Ectodermal cell (in vitro differentiated cells): ENCODE results near the gene CACNG4.

Experiments
- H3K27ac ChIP-seq: 2 replicates; pipeline ENCODE4 v1.7.0; 2013; ENCODE audit warnings: mild to moderate bottlenecking, low read depth, low read length; ENCODE audit not compliant: insufficient read depth, poor library complexity, severe bottlenecking
- H3K27me3 ChIP-seq: 2 replicates; pipeline ENCODE4 v1.7.0; 2013; ENCODE audit warnings: mild to moderate bottlenecking, low read length; ENCODE audit not compliant: insufficient read depth, control insufficient read depth, poor library complexity, severe bottlenecking
- H3K36me3 ChIP-seq: one replicate; pipeline ENCODE4 v1.7.0; 2013; ENCODE audit warnings: low read length; ENCODE audit not compliant: control insufficient read depth, insufficient read depth
- H3K4me1 ChIP-seq: one replicate; pipeline ENCODE4 v1.7.0; 2013; ENCODE audit warnings: low read length; ENCODE audit not compliant: control insufficient read depth, insufficient read depth
- H3K4me3 ChIP-seq: 2 replicates; pipeline ENCODE4 v1.7.0; 2013; ENCODE audit warnings: low read depth, low read length, control low read depth; ENCODE audit not compliant: insufficient read depth
- H3K9me3 ChIP-seq: 2 replicates; pipeline ENCODE4 v1.7.0; 2013; ENCODE audit warnings: mild to moderate bottlenecking, low read length, moderate library complexity; ENCODE audit not compliant: control insufficient read depth
- WGBS, 2 experiments: methylation state at CpG; one replicate each; pipeline ENCODE4 v1.1.7; 2013; ENCODE audit warnings: missing lambda C conversion rate in 2 of 2; 5-methylcytosine and 5-hydroxymethylcytosine counted together

Gene CACNG4

DNA sequence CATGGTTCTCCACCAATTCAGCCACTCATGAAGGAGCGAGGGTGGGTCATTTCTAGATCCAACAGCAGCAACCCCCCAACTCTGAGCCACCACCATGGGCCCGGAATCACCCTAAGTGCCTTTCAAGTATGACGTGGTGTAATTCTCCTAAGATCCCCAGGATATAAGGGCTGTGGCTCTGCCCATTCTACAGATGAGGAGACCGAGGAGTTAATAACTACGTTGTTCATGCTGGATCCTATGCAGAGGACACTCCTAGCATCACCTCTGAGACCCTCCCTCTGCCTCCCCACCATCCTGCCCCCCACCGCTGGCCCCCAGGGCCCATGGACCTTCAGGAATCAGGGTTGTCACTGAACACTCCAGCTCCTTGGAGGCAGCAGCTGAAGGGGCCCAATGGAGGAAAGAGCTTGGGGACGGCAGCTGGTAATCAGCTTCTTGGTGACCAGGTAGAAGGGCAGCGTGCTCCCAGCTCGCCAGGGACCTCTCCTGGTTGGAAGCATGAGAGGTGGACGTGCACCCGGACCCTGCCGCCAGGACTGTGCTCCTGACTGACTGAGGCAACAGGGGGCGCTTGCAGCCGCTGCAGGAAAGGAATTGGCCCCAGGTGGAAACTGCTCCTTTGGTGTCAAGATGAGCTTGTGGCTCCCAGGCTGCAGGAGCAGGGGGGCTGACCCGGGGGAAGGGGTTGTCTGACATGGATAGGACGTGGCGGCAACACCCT lies 51.7 kb downstream of the CACNG4 start:
- no peaks in the 10 kb centered on the region for H3K36me3 ChIP-seq
- H3K27ac ChIP-seq: no peak overlapping the region
- H3K27me3 ChIP-seq: no peaks in the 10 kb centered on the region
- no peaks in the 10 kb centered on the region for H3K9me3 ChIP-seq
- no peak overlapping the region for H3K4me3 ChIP-seq
- H3K4me1 ChIP-seq: peaks cover 13% of the 10 kb centered on the region
- 85 to 88% methylated on average over 17 of the region's 17 CpGs for WGBS, 2 experiments

DNA sequence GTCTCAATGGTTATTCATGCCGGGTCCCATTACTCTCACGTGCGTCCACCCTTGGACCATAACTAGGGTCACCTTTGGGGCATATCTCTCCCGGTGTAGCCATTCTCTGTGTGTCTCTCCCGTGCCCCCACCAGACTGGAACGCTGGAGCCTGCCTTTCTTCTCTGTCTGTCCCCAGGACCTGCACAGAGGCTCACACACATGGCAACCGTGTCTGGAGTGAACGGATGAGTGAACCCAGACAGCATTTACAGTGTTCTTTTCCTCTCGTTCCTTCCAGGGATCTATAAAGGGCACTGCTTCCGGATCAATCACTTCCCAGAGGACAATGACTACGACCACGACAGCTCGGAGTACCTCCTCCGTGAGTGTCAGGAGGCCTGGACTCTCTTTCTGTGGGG lies 53.4 kb downstream of the CACNG4 start:
- no peaks in the 10 kb centered on the region for H3K27me3 ChIP-seq
- H3K9me3 ChIP-seq: no peaks in the 10 kb centered on the region
- peaks cover 13% of the 10 kb centered on the region for H3K4me1 ChIP-seq
- H3K4me3 ChIP-seq: no peak overlapping the region
- H3K27ac ChIP-seq: no peak overlapping the region
- no peaks in the 10 kb centered on the region for H3K36me3 ChIP-seq
- 89% methylated on average over 14 of the region's 14 CpGs for WGBS, 2 experiments

DNA sequence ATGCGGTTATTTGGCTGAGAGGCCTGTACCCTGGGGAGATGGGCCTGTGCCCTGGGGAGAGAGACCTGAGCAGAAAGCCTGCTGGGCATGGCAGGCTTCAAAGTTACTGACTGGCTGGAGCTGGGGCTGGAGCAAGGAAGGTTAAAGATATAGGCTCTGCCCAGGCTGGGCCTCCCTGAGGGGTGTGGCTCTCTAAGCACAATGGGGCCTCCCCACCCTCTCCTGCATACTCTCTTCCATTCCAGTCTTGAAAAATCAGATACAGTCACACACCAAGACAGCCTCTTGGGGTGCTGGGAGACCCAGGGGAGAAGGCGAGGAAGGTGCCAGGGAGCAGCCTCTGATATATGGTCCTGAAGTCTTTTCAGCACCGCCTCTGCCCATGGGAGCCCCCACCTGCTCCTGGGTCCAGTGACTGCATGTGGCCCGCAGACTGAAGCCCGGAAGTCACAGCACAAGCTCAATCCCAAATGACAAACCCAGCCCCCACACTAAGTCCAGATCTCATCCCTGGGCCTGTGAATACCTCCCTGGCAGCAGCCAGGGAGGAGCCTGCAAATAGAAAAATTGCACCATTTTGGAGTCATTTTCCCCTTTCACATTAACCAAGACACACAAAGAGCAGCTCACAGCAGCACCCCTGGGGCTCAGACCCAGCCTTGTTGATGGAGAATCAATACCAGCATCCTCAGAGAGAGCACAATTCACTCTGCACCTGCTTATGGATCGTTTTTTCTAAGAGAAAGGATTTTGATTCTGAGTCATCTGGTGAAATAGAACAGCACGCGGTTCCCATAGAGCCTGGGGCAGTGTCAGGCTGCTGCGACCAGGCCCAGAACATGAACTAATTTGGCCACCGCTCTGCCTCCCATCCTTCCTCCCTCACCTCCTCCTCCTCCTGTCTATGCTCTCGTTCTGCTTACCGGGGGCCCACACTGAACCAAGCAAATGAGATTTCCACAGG lies 54.2 kb downstream of the CACNG4 start:
- Histone ChIP-seq H3K4me1 (peaks cover 13% of the 10 kb centered on the region), H3K27ac (no peak overlapping the region), H3K9me3 (no peaks in the 10 kb centered on the region), H3K36me3 (no peaks in the 10 kb centered on the region), H3K4me3 (no peak overlapping the region), H3K27me3 (no peaks in the 10 kb centered on the region)
- WGBS, 2 experiments: 84 to 85% methylated on average over 12 of the region's 12 CpGs

DNA sequence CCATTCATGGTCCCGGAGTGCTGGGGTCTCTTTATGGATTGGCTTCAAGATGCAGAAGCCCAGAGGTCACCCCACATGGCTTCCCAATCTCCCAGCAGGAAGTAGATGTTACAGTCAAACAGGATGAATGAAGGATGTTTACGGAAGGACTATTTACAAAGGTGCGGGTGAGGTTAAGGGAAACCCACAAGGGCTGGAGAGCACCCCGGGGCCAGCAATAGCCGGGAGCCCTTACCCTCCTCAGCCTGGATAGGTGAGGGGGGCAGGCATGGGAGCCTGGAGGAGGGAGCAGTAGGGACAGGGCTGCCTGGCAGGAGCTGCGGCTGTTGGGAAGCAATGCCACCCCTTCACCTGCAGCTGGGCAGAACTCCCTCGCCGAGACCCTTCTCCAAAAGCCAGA lies 55.3 kb downstream of the CACNG4 start:
- no peaks in the 10 kb centered on the region for H3K27me3 ChIP-seq
- no peaks in the 10 kb centered on the region for H3K36me3 ChIP-seq

DNA sequence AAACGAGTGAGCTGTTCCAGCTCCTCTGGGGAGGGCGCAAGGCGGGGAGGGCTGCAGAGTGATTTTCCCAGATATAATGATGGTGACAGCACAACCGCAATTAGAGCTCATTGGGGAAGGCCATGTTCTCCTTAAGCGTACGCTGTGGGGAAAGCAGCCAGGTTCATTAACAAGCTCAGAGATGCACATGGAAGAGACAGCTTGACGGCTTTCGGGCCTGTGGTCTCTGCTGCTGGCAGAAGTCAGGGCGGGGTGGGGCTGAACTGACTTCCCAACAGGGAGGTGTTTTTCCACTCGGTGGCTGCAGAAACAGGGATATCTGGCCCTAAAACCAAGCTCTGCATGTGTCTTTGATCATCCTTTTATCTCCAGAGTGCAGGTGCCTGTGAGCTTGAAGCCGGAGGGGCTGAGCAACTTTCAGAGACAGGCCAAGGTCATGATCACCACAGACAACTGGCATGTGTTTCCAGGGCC lies 55.8 kb downstream of the CACNG4 start:
- Histone ChIP-seq H3K4me3 (no peak overlapping the region), H3K4me1 (peaks cover 13% of the 10 kb centered on the region), H3K27ac (no peak overlapping the region), H3K36me3 (no peaks in the 10 kb centered on the region), H3K27me3 (no peaks in the 10 kb centered on the region), H3K9me3 (no peaks in the 10 kb centered on the region)
- 93 to 94% methylated on average over 11 of the region's 11 CpGs for WGBS, 2 experiments

More for the DNA sequence above, 55.3 kb downstream of the CACNG4 start:
- Histone ChIP-seq H3K4me1 (peaks cover 13% of the 10 kb centered on the region), H3K9me3 (no peaks in the 10 kb centered on the region), H3K27ac (no peak overlapping the region), H3K4me3 (no peak overlapping the region)
- WGBS, 2 experiments: 91 to 92% methylated on average over 8 of the region's 8 CpGs

DNA sequence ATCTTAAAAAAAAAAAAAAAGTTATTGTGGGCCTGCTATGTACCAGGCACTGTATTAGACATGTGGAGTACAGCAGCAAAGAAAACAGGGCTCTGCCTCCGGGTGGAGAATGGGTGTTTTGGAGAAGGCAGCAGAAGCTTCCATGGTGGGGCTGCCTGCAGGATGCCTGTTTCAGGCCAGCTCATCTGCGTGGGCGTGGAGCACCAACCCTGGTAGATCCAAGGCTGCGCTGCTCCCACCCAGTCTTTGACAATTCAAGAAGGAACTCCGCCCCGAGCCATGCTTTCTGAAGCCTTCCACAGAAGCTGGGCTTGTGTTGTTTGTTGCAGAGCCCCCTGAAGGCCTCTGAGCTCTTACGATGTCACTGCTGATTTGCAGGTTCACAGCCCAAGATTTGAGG lies 56.7 kb downstream of the CACNG4 start:
- no peaks in the 10 kb centered on the region for H3K9me3 ChIP-seq
- H3K27ac ChIP-seq: no peak overlapping the region
- no peaks in the 10 kb centered on the region for H3K36me3 ChIP-seq
- WGBS, 2 experiments: 89 to 90% methylated on average over 7 of the region's 7 CpGs
- H3K4me3 ChIP-seq: no peak overlapping the region
- peaks cover 13% of the 10 kb centered on the region for H3K4me1 ChIP-seq
- H3K27me3 ChIP-seq: no peaks in the 10 kb centered on the region

DNA sequence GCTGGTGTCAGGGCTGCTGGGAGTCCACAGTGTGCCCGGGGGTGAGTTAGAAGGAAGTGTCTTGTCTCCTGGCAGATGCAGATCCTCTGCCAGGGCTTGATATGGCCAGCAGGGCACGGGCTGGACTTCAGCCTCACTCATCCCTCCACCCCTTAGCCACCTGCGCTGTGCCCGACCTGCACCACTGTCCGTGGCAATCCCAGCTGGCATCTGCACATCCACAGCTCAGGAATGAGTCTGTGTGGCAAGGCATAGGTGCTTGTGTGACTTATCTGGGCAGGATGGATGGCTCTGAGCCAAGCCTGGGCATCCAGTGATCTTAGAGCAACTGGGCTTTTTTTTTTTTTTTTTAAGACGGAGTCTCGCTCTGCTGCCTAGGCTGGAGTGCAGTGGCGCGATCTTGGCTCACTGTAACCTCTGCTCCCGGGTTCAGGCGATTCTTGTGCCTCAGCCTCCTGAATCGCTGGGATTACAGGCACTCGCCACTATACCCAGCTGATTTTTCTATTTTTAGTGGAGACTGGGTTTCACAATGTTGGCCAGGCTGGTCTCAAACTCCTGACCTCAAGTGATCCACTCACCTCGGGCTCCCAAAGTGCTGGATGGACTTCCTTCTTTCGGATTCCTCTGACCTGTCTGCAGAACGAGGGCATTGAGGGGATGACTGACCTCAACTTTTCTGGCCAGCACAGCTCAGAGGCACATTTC lies 57.4 kb downstream of the CACNG4 start:
- H3K4me1 ChIP-seq: peaks cover 13% of the 10 kb centered on the region
- H3K27me3 ChIP-seq: no peaks in the 10 kb centered on the region
- H3K36me3 ChIP-seq: no peaks in the 10 kb centered on the region
- WGBS, 2 experiments: 91 to 92% methylated on average over 16 of the region's 16 CpGs
- H3K9me3 ChIP-seq: no peaks in the 10 kb centered on the region
- no peak overlapping the region for H3K4me3 ChIP-seq
- H3K27ac ChIP-seq: no peak overlapping the region

DNA sequence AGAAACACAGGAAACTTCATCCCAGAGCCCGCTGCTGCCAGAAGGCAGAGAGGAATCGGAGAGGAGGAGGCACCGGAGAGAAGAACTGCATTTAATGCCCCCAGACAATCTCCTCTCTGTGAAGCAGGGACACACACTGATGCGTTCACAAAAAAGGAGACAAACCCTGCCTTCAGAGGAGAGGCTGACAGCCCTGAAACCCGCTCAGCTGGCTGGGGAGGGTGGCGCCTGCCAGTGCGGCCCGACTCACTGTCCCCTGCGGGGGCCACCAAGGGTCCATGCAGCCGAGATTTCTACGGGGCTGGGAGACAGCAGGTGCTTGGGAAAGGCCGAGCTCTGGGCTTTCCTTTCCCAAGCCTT lies 57.9 kb downstream of the CACNG4 start:
- WGBS, 2 experiments: 90 to 91% methylated on average over 12 of the region's 12 CpGs
- H3K4me3 ChIP-seq: no peak overlapping the region
- H3K36me3 ChIP-seq: no peaks in the 10 kb centered on the region
- no peak overlapping the region for H3K27ac ChIP-seq
- no peaks in the 10 kb centered on the region for H3K27me3 ChIP-seq
- H3K9me3 ChIP-seq: no peaks in the 10 kb centered on the region
- H3K4me1 ChIP-seq: peaks cover 13% of the 10 kb centered on the region

DNA sequence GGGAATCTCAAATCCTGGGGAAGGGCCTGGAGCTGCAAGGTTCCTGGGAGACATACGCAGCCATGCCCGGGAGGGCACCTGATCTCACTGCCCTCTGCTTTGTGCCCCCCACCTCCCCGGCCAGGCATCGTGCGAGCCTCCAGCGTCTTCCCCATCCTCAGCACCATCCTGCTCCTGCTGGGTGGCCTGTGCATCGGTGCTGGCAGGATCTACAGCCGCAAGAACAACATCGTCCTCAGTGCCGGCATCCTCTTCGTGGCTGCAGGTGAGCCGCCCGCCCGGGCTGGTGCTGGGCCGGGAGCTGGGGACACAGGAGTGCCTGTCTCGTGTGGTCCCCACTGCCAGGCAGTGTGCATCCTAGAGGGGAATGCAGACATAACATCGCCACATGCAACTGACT lies 60.2 kb downstream of the CACNG4 start:
- no peak overlapping the region for H3K27ac ChIP-seq
- no peaks in the 10 kb centered on the region for H3K36me3 ChIP-seq
- 93 to 96% methylated on average over 17 of the region's 17 CpGs for WGBS, 2 experiments
- H3K27me3 ChIP-seq: no peaks in the 10 kb centered on the region
- H3K4me1 ChIP-seq: no peaks in the 10 kb centered on the region
- no peak overlapping the region for H3K4me3 ChIP-seq
- H3K9me3 ChIP-seq: no peaks in the 10 kb centered on the region
